ENCODE data around the gene WDR17.
A peak's percentile ranks its signal among the peaks of the same experiment; 100 is the strongest.

Gene WDR17

DNA sequence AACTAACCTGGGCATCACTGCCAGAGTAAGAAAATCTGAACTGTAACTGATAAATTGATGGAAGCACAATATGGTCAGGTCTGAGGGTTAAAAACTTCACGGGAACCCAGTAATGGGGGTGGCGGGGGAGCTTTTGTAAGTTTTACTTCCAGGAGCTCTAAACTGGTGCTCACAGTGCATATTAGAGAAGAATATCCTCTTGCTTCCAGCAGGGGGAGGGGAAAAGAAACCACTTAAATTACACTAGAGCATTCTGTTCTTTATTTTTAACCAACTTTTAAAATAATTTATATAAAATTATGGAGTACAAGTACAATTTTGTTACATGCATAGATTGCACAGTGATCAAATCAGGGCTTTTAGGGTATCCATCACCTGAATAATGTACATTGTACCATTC lies 33.7 kb downstream of the WDR17 start:
- no peak for DNase-seq

- DNase-seq, result no peak
Observed at GRCh38 chr4:176102414-176103063, 36.9 kb downstream of the WDR17 start.

DNA sequence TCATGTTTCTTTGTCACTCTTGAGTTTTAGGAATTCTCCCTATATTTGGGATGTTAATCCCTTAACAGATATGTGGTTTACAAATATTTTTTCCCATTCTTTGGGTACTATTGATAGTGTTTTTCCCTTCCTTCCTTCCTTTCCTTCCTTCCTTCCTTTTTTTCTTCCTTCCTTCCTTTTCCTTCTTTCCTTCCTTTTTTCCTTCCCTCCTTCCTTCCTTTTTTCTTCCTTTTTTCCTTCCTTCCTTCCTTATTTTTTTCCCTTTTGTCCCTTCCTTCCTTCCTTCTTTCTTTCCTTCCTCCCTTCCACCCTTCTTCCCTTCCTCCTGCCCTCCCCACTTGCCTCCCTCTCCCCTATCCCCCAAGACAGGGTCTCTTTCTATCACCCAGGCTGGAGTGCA lies 42.1 kb downstream of the WDR17 start:
- no peak for DNase-seq

DNA sequence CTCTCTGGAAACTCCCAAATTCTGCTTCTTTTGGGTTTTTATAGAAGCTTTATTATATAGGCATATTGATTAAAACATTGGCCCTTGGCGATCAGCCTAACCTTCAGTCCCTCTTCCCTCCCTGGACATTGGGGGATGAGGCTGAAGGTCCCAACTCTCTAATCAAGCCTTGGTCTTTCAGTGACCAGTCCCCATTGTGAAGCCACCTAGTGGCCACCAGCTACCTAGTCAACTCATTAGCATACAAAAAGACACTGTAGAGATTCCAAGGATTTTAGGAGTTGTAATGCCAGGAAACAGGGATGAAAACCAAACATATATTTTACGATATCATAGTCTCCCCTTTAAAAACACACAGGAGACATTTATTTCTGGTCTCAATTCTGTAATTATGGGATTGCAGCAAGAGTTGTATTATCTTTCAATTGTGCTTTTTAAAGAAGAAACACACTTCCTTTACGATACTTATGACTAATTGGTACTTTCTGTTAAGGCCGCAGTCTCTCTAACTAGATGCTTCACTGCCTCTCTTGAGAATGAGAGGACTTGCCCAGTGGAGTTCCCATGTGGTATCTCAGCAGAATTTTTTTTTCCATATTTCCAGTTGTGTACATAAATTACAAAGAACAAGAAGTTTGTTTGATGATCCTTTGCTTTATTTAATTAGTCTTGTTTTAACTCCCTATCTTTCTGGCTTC lies 58.2 kb downstream of the WDR17 start:
- DNase-seq, result no peak

DNA sequence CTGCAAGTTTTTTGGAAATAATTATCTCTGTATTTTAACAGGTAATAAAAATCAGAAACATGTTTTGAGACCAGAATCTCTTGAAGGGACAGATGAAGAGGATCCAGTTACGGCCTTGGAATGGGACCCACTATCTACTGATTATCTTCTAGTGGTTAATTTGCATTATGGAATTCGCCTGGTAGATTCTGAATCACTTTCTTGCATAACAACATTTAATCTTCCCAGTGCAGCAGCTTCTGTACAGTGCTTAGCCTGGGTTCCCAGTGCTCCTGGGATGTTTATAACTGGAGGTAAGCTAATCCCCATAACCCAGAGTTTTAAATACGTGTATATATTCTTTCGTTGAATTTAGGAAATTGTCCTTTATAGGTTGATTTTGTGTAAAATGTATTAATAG lies 59.4 kb downstream of the WDR17 start:
- DNase-seq, result no peak

GRCh38 chr4:176134670-176135069 lies 69.0 kb downstream of the WDR17 start:
- no peak for DNase-seq

- no peak for DNase-seq
Observed at GRCh38 chr4:176137631-176138030, 72.0 kb downstream of the WDR17 start.

DNA sequence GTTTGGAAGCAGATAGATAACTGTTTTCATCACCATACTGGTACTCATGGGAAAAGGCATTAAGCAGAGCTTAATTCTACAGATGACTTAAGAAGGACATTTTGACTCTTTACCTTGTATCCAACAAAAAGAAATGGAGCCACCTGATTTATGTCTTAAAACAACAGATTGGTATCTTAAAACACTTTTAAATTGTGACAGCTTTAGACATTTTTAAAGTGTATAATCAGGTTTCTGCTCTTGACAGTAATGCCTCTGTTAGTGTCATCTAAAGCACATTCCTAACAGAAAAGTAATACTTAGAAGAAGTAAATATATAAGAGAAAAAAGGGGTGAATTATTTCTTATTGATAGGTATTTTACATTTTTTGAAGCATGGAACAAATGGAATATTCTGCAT lies 73.9 kb downstream of the WDR17 start:
- no peak for DNase-seq

DNA sequence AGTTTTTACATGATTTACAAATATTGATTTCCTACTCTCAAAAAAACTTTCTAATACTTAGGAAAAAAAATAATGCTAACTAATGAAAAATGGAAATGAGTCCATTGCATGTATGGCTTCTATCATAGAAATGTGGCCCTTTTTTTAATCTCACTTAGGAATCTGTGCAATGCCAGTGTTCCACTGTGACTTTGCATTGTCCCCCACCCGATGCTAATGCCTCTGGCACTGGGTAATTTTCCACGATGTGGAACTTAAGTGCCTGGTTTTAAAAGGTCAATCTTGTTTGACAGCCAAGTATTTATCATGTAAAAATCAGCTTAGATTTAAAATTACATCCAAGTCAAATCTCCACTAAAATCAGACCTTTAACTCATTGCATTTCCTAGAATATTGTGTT lies 76.6 kb downstream of the WDR17 start:
- DNase-seq, result no peak

- DNase-seq, result no peak
Observed at GRCh38 chr4:176149680-176150355, 84.2 kb downstream of the WDR17 start.

DNA sequence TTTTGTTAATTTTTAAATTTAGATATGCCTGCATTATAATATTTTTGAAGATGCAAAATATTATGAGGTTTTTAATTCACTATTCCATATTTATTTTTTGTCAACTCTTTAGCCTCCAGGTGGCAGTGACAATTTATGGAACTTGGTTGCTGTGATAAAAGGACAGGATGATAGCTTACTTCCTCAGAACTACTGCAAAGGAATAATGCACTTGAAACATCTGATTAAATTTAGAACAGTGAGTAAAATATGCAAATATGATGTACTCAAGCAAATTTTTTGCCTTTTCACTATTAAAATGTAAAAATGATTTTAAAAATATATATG lies 84.7 kb downstream of the WDR17 start:
- no peak for DNase-seq

DNA sequence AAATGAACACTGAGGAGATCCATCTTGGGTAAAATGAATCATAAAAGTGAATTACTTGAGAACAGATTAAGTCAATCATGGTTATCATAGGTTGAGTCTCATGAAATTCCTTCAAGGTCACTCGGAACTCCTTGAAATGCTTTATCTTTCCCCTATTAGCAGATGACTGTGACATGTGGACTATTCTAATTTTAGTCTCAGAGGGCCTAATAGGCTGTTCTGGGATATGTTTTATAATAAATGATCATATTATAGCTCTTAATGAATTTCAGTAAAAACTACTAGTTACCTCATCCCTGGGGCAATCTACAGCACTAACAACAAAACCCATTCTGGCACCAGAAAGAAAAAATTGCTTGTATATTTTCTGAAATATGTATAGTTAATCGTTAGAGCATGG lies 85.1 kb downstream of the WDR17 start:
- no peak for DNase-seq

DNA sequence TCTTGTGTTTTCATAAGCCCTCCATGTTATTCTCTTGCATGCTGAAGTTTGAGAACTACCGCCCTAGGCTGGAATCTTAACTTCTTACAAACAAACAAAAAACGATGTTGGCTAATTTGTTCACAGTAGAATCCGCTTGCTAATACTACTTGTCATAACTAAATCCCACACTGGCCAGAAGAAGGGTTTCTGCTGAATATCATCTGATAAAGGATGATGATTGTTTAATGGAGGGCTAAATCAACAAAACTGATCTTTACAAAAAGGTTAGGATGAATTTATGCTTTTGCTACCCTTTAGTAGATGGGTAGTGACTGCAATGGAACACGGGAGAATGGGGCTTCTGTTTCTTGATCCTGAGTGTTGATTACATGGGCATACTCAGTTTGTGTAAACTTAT lies 87.5 kb downstream of the WDR17 start:
- DNase-seq, result no peak

- no peak for DNase-seq
Observed at GRCh38 chr4:176156656-176157055, 91.0 kb downstream of the WDR17 start.

DNA sequence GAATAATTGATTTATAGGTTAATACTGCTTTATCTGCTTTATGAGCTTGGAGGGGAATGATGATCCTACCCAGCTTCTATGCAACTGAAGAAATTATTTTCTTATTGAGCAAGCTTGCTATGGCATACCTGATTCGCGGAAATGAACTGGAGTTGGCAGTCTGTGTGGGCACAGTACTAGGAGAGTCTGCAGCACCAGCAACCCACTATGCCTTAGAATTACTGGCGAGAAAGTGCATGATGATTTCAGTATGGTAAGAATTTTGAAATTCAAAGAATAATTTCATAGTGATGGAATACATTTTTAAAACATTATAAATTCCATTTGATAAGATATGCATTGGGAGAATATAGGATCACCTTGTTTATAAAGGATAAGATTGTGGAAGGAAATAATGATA lies 97.4 kb downstream of the WDR17 start:
- no peak for DNase-seq

GRCh38 chr4:176185051-176185450 lies 119.4 kb downstream of the WDR17 start:
- no peak for DNase-seq

- no peak for DNase-seq
Observed at GRCh38 chr4:176186067-176186466, 120.4 kb downstream of the WDR17 start.

DNA sequence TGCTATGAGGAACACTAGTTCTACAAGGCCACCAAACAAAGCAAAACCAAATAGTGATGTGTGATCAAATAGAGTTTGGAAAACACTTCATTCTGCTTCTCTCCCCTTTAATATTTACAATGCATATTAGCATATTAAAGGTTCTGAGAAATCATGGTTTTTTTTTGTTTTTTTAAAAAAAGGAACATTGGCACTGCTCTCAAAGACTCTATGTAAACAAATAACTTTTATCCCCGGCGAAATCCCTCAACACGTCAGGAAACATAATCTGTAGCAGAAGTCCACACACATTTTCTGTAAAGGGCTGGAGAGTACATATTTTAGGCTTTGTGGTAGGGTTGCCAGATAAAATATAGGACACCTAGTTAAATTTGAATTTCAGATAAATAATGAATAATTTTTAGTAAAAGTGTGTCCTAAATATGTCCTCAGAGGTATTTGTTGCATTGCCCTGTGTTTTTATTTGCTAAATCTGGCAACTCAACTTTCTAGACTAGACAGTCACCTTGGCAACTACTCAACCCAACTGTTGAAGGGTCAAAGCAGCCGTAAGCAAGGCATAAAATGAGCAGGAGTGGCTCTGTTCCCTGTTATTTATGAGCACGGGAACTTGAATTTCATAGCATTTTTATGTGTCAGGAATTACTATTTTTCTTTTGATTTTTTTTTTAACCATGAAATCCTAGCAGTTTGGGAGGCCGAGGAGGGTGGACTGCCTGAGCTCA lies 121.2 kb downstream of the WDR17 start:
- no peak for DNase-seq

DNA sequence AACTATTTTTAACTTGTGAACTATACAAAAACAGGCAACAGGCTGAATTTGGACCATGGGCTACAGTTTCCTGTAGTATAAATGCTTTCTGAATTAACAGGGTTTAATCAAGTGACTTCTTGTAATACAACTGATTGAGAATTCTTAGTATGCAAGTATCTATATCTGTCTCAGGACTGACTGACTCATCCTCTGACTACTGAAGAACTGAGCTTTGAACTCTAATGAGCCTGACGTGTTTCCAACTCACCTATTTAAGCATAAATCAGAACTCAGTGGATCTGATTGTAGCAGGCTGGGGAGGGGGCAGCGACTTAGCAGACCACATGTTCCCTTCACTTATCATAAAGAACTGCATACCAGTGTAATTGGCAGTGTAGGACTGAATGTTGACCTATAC lies 122.0 kb downstream of the WDR17 start:
- DNase-seq, result no peak

GRCh38 chr4:176188654-176189053 lies 123.0 kb downstream of the WDR17 start:
- DNase-seq, result no peak

GRCh38 chr4:176189891-176190795 lies 124.5 kb downstream of the WDR17 start:
- DNase-seq, result no peak

DNA sequence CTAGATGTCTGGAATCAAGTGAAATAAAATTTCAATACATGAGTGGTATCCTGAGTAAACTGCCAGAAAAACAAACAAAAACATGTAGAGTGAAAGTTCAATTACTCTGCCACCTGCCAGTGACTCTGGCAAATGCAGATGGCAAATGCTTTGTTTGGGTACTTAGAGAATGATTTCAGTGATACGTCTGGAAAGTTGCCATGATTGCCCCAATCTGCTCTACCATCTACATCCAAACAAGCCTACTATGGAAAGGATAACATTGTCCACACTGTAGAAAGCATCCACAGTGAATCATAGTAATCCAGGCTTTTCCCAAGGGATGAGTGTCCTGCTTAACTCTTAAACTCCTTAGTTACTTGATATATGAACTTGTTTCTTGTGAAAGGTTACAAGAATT lies 126.3 kb downstream of the WDR17 start:
- peak; percentile 63 for DNase-seq

DNA sequence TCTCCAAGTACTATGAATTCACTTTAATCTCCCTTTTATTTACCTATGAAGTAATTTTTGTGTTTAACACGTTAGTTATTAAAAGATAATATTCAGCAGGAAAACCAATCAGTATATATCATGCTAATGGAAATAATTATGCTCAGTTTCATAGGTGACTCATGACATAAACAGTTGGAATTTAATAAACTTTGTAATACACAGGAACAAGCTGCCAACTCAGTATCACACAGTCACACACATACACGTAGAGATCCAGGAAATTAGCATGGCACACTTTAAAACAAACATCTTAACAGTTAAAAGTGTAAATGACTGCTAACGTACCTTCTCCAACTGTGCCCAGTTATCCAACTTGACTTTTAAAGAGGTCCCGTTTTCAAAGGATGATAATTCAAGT lies 127.5 kb downstream of the WDR17 start:
- no peak for DNase-seq

Data from DMS 273 treated with DMSO at 0.1 percent for 48 hours (cell line).